ENCODE measurements around the gene DOK4.
"Not testable (repeated sequence)": the region's sequence is repeated elsewhere in the genome, so short reads cannot be mapped to it uniquely, and the experiment has no call there.

Gene DOK4

DNA sequence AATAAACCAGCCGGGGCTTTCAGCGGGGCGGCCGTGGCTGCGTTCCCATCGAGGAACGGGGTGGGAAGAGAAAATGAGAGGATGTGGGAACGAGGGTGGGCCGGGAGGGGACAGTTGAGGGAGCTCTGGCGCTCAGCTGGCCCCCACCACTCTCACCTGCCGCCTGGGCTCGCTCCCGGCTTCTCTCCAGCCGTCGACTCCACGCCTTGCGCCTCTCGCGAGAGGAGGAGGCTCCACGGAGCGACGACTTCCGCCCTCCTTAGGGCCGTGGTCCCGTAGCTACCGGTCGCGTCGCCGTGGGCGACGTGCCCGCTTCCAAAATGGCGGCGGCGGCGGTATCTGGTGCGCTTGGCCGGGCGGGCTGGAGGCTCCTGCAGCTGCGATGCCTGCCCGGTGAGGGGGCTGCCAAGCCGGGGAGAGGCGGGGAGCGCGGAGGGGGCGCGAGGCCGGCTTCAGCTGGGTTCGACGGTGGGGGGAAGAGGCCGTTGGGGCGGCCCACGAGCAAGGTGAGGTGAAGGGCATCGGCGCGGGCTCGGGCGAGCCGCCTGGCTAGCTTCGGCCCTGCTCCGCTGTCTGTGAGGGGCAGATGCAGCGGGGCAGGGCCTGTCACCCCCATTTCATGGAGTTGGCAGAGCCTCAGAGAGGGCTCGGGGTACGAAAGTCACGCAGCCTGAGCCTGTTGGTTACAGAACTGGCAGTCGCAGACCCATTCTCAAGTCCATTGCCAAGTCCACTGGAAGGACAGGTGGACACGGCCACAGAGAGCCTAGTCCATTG lies 38.9 kb downstream of the DOK4 start, which contains the start of the genes CIAPIN1 and COQ9:
CIAPIN1 (minus strand) TSS at position 200 of the 777 bp plus-strand sequence. CDS start 6,457 bp downstream, outside the sequence.
COQ9 (plus strand) TSS at position 294 of the 777 bp plus-strand sequence; CDS start at position 321, 27 bp downstream.
- TF ChIP-seq ZFX (IDR thresholded peaks at IDR 0.05; ENCODE audit: borderline replicate concordance): no peak
- TF ChIP-seq, protein P1, sequence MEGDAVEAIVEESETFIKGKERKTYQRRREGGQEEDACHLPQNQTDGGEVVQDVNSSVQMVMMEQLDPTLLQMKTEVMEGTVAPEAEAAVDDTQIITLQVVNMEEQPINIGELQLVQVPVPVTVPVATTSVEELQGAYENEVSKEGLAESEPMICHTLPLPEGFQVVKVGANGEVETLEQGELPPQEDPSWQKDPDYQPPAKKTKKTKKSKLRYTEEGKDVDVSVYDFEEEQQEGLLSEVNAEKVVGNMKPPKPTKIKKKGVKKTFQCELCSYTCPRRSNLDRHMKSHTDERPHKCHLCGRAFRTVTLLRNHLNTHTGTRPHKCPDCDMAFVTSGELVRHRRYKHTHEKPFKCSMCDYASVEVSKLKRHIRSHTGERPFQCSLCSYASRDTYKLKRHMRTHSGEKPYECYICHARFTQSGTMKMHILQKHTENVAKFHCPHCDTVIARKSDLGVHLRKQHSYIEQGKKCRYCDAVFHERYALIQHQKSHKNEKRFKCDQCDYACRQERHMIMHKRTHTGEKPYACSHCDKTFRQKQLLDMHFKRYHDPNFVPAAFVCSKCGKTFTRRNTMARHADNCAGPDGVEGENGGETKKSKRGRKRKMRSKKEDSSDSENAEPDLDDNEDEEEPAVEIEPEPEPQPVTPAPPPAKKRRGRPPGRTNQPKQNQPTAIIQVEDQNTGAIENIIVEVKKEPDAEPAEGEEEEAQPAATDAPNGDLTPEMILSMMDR (IDR thresholded peaks at IDR 0.05): no peak
- peak within 1 kb of the TSS; percentile 80 for H3K27ac ChIP-seq

DNA sequence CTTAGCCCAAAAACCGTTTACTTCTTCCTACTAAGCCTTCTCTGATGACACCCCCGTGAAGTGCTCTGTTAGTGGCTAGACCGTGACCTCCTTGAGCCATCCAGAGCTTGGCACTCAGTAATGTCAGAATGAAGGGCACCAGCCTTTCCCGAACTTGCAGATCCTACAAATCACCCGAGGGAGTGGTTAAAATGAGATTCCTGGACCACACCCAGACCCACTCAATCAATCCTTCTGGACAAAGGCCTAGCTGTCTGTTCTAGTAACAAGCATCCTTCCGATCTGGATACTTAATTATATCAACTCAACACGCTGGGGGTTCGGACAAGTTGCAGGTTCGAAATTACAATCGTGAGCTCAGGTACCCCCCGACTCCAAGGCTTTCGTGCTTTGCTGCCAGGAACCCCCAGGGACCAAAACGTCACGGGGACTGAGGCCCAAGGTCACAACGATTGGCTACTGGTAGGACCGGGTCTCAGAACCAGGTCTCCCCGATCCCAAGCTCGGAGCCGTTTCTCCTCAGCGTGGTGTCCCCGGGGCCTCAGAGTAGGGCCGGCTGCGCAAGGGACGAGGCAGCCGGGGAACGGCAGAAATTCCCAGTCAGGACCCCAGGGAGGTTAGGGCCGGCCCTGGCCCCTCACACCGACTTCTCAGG lies 39.6 kb downstream of the DOK4 start:
- TF ChIP-seq, protein P1 (IDR thresholded peaks at IDR 0.05): no peak
- TF ChIP-seq ZFX (IDR thresholded peaks at IDR 0.05; ENCODE audit: borderline replicate concordance): no peak
- H3K27ac ChIP-seq: peak overlapping the region; percentile 80

DNA sequence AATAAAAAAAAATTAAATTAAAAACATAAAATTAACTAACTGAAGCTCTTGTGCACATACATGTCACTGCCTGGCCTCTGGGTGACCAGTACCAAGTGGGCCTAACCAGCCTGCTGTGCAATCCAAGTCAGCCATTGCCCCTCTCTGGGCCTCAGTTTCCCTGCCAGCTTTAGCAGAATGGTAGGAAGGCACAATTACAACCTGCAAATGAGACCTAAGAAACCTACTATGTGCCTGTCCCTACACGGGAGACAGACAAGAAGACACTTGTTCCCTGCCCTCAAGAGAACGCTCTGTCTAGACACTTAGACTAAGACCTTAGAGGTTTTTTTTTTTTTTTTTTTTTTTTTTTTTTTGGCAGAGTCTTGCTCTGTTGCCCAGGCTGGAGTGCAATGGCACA lies 40.8 kb downstream of the DOK4 start:
- no peak overlapping the region for H3K27ac ChIP-seq
- TF ChIP-seq, protein P1 (IDR thresholded peaks at IDR 0.05): no peak
- no peak for TF ChIP-seq ZFX (IDR thresholded peaks at IDR 0.05; ENCODE audit: borderline replicate concordance)

DNA sequence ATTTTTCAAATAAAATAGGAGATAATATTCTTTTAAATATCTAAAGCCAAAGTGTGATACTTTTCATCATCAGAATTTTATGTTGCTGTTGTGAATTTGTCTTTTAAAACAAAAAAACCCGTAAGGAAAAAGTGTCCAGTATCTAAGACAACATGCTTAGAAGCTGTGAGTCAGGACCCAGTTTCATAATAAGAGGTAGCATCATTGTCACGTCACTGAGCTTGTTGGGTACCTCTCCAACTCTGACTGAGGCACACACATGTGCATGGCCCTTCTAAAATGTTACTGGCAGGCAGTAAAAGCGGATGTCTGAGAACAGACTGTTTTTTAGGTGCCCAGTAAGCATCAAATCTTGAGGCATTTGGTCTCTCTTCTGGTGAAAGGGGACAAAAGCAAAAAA lies 41.6 kb downstream of the DOK4 start:
- TF ChIP-seq, protein P1 (IDR thresholded peaks at IDR 0.05): no peak
- TF ChIP-seq ZFX (IDR thresholded peaks at IDR 0.05; ENCODE audit: borderline replicate concordance): no peak
- no peak overlapping the region for H3K27ac ChIP-seq

DNA sequence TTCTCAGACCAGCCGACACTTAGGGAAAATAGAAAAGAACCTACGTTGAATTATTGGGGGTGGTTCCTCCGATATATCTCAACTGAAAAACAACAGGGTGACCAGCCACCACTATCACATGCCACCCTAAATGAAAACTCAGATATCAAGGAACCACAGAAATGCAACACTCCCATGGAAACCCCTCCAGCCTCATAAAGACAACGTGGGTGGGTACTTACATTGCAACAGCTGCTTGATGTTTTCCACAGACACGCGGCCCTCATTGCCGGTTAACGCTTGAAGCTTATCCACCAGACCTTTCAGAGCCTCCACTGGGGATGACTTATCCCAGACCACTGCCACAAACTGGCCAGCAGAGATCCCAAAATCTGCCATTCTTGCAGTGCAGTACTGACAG lies 45.7 kb downstream of the DOK4 start:
- H3K27ac ChIP-seq: not testable (repeated sequence)

DNA sequence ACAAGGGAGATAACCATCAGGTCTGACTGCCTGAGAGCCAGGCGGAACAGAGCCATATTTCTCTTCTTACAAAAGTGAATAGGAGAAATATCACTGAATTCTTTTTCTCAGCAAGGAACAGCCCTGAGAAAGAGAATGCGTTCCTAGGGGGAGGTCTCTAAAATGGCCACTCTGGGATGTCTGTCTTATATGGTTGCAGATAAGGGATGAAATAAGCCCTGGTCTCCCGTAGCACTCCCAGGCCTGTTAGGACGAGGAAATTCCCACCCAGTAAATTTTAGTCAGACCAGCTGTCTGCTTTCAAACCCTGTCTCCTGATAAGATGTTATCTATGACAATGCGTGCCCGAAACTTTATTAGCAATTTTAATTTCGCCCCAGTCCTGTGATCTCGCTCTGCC lies 46.3 kb downstream of the DOK4 start:
- not testable (repeated sequence) for H3K27ac ChIP-seq

DNA sequence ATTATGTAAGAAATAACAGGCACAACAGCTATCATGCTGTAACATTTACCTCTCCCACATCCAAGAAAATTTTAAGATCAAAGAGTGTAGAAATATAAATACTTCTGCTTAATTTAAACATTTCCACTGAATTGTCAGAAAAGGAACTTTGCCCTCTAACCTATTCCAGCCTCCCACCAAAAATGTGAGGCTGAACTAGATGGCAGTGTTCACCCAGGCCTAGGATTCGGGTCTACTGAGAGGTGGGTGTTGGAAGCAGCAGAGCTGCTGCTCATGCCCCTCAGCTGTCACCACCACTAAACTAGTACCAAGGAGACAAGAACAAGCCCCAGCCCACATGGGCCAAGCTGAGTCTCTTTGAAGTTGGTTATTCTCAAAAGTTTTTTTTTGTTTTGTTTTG lies 50.5 kb downstream of the DOK4 start:
- TF ChIP-seq, protein P1 (IDR thresholded peaks at IDR 0.05): no peak
- no peak for TF ChIP-seq ZFX (IDR thresholded peaks at IDR 0.05; ENCODE audit: borderline replicate concordance)

DNA sequence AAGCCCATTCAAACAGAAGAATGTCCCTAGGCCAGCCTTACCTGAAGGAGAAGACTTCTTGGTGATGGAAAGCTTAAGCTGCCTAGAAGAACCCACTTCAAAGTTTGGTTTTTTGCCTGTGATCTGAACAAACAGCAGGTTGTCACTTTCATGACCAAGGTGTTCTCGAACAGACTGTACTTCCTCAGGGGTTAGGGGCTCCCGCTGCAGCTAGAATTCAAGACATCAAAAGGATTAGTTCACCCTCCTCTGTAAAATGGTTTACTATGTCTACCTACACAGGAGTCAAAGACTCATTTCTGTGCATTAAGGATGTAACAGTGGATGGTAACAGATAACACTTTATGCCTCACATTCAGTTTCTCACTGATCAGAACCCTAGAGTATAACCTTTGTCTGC lies 52.3 kb downstream of the DOK4 start:
- H3K27ac ChIP-seq: 0 out of 2 replicates have a peak overlapping the region, but pooled peaks have one; percentile 50
- TF ChIP-seq, protein P1 (IDR thresholded peaks at IDR 0.05): no peak
- no peak for TF ChIP-seq ZFX (IDR thresholded peaks at IDR 0.05; ENCODE audit: borderline replicate concordance)

More for the DNA sequence above, 50.5 kb downstream of the DOK4 start:
- H3K27ac ChIP-seq: no peak overlapping the region

All from 22Rv1 (cell line).